Lower leg skin (tissue), 4 donors: Measurements from ENCODE around the gene SLC8A2. TPM values are rescaled to one million over a fixed set of nuclear protein-coding genes. Genes with fewer than 3 reads are reported as not detected.

Source experiments
- DNase-seq, 2 donors: peaks; one replicate each; pipeline ENCODE4 v3.0.0-alpha.2; 2019; ENCODE audit warnings: low spot score in 2 of 2
- H3K4me3 ChIP-seq: fragments of 200-600 bp; sonication (generic); 2 replicates; pipeline ENCODE4 v1.5.1; 2017; ENCODE audit warnings: mild to moderate bottlenecking, low read depth; ENCODE audit not compliant: poor library complexity, severe bottlenecking
- POLR2A ChIP-seq, 2 donors: fragments of 450-650 bp; IDR thresholded peaks; one replicate each; pipeline ENCODE4 v1.6.1; 2016 to 2017; ENCODE audit warnings: antibody characterized with exemption in 2 of 2, mild to moderate bottlenecking in 1 of 2, moderate library complexity in 1 of 2
- WGBS, 2 donors: methylation state at CpG; one replicate each; pipeline ENCODE4 v1.1.5; 2018; 5-methylcytosine and 5-hydroxymethylcytosine counted together
- intact Hi-C: fragments of 100-400 bp; cut with DNase I; formaldehyde crosslinking; loops from one replicate; pipeline ENCODE4 v1.15.0; 2023; ENCODE audit warnings: low total_unique reads
- total RNA-seq, 4 donors: library from RNA; depleted of rRNA; stranded (reverse); fragments of >200 nt; gene quantifications; one replicate each; pipeline ENCODE4 v1.1.0, GENCODE V29; 2016
- TF ChIP-seq, protein P1 (sequence below), 3 donors: fragments of 450-650 bp; IDR thresholded peaks; one replicate each; pipeline ENCODE4 v1.5.1; 2016; ENCODE audit warnings: antibody characterized with exemption in 3 of 3, mild to moderate bottlenecking in 3 of 3, moderate library complexity in 2 of 3

The SLC8A2 gene
- total RNA-seq, 4 donors from 2014 or later = 0.38 to 2.3 (median 1.6) TPM; not detected in 1

DNA sequence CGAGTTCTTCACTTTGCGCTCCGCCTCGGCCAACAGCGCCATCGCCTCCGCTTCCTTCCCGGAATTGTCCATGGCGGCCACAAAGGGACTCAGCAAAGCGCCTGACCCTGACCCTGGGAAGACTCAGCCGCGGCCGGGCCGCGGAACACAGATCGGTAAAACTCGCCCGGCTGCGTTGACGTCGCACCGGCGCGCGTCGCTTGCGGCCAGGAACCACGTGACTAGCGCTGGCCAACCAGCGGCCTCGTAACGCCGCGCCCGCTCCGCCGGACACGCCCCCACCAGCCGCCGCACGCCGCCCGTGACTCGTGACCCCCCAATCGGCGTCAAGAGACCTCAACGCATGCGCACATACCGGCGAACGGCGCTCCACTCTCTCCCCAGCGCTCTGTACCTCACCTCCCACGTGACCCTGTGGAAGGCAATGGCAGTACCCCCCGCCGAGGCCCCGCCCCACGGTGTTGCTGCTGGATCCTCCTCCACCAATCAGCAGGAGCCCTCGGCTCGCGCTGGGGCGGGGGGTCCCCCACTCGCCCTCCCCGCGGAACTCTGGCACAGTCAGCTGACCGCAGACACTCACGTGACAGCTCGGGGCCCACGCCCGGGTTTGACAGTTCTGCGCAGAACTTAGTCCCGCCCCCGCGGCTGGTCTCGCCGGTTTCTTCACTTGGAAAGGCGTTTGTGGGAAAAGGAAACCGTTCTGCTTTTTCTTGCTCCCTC lies 43.3 kb upstream of the SLC8A2 start, which contains the start of gene NAPA:
NAPA (minus strand) TSS at position 195 of the 720 bp plus-strand sequence; CDS start at position 72, 123 bp downstream.
- 0 to 1% methylated on average over 48 to 59 of the region's 78 CpGs for WGBS, 2 donors
- H3K4me3 ChIP-seq = peak within 1 kb of the TSS; percentile 99
- intact Hi-C loops = no loop called here
- peak in 1 of 2 donors; percentile 89 for TF ChIP-seq POLR2A (IDR thresholded peaks at IDR 0.05)
- TF ChIP-seq, protein P1, sequence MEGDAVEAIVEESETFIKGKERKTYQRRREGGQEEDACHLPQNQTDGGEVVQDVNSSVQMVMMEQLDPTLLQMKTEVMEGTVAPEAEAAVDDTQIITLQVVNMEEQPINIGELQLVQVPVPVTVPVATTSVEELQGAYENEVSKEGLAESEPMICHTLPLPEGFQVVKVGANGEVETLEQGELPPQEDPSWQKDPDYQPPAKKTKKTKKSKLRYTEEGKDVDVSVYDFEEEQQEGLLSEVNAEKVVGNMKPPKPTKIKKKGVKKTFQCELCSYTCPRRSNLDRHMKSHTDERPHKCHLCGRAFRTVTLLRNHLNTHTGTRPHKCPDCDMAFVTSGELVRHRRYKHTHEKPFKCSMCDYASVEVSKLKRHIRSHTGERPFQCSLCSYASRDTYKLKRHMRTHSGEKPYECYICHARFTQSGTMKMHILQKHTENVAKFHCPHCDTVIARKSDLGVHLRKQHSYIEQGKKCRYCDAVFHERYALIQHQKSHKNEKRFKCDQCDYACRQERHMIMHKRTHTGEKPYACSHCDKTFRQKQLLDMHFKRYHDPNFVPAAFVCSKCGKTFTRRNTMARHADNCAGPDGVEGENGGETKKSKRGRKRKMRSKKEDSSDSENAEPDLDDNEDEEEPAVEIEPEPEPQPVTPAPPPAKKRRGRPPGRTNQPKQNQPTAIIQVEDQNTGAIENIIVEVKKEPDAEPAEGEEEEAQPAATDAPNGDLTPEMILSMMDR (IDR thresholded peaks at IDR 0.05) = no peak
- DNase-seq = peak; percentile 100

DNA sequence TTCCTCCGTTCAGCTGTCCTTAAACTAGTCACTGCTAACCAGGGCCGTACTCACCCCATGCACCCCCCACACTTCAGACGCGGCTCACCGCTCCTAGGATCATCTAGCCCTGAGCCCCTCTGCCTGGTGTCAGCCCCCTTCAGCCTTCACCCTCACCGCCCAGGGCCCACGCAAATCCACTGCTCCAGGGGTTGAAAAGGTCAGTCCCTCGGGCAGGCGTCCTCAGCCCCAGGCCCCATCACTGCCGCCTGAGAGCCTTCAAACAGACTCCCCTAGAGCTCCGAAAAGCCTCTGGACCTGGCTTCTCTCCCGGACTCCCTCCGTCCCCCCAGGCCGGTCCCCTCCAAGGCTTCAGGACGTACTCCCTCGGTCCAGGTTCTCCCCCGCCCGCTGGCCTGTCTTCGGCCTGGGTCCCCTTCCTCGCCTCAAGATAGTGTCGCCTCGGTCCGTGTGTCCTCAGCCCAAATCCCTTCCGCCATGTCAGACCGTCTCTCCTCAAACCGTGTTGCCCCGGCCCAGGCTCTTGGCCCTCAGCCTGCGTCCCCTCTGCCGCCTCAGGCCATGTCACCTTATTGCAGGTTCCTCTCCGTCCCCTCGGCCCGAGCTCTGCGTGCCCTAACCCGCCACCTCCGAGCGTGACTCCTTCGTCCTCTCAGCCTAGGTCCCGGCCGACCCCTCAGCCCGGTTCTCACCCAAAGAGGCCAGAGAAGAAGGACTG lies 42.6 kb upstream of the SLC8A2 start:
- peak overlapping the region; percentile 99 for H3K4me3 ChIP-seq
- peak in 1 of 2 donors; percentile 90 for DNase-seq
- no peak for TF ChIP-seq POLR2A (IDR thresholded peaks at IDR 0.05)
- TF ChIP-seq, protein P1 (IDR thresholded peaks at IDR 0.05) = no peak
- intact Hi-C loops = no loop called here
- 3% methylated on average over 40 of the region's 40 CpGs for WGBS, 2 donors

DNA sequence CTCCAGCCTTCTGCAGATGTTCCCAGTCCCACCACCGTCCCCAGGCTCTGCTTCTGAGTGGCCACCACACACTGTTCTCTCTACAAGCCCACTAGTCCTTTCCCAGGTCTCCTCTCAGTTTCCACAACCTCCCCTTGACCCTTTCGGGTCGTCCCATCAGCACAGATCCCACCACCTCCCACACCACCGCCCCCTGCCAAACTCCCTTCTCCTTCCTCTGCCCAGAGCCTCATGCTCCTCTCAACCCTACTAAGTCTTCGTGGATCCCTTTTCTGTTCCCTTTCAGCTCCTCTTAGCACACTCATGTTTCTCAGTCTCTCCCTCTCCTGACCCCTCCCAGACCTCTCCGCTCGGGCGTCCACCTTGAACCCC lies 41.2 kb upstream of the SLC8A2 start:
- WGBS, 2 donors = 50 to 54% methylated on average over 8 of the region's 8 CpGs
- peak in 1 of 2 donors; percentile 85 for DNase-seq

DNA sequence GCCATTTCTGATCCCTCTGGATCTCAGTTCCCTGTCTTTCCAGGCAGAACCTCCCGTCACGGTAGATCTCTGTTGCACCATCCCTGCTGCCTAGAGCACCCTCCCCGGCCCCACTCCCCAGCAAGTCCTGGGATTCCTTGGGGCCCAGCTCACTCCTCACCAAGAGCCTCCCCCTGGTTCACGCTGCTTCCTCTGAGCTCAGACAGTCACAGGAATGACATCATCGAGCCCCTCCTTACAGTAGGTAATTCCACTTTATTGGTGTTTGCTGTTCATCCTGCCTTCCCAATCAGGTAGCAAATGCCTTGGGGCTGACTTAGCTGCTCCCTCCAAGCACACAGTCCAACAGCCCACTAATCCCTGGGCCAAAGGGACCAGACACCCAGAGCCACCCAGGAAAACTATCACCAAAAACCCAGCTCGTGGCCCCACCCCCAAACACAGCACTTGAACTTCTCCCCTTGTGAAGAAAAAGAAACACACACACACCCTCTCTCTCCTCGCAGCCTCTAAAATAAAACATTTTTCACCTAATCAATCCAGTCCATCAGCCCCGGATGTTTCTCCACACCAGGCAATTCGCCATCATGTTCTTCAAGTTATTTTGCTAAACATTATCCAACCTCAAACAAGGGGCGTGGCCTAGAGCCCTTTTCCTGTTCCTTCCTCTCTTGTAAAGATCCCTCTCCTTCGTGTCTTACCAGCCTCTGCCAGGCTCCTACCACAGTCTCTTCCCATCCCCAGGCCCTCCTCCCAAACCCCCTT lies 40.7 kb upstream of the SLC8A2 start:
- peak; percentile 80 to 94 for DNase-seq
- TF ChIP-seq, protein P1 (IDR thresholded peaks at IDR 0.05) = no peak
- no peak for TF ChIP-seq POLR2A (IDR thresholded peaks at IDR 0.05)
- H3K4me3 ChIP-seq = no peak overlapping the region
- WGBS, 2 donors = 22 to 28% methylated on average over 11 of the region's 11 CpGs
- intact Hi-C loops = no loop called here

More for the DNA sequence above, 41.2 kb upstream of the SLC8A2 start:
- intact Hi-C loops = no loop called here
- TF ChIP-seq, protein P1 (IDR thresholded peaks at IDR 0.05) = no peak
- TF ChIP-seq POLR2A (IDR thresholded peaks at IDR 0.05) = no peak
- no peak overlapping the region for H3K4me3 ChIP-seq

DNA sequence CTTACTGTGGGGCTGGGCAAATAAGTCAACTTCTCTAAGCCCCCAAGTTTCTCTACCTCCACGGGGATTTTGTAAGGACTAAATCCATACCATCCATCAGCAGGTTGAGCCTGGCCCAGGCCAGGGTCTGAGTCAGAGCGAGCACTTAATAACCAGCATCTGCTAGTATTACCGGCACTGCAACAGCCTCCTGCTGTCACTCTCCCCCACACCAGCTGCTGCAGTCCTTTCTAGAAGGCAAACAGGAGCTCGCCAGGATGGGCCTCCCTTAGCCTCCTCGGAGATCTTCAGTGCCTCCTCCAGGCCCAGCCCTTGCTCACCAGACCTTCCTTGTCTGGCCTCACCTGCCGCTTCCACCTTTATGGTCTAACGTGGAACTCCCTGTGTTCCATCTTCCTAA lies 40.0 kb upstream of the SLC8A2 start:
- intact Hi-C loops = no loop called here
- no peak overlapping the region for H3K4me3 ChIP-seq
- TF ChIP-seq, protein P1 (IDR thresholded peaks at IDR 0.05) = no peak
- TF ChIP-seq POLR2A (IDR thresholded peaks at IDR 0.05) = no peak
- no peak for DNase-seq
- 36 to 62% methylated on average over 7 of the region's 7 CpGs for WGBS, 2 donors
